SH-SY5Y (cell line): ENCODE results near the gene WDFY1.

Source experiments
- GATA2 ChIP-seq: IDR thresholded peaks from 2 replicates; pipeline ENCODE4 v1.6.1; 2011; ENCODE audit warnings: mild to moderate bottlenecking, low read depth, low read length
- GATA3 ChIP-seq: IDR thresholded peaks from 2 replicates; pipeline ENCODE4 v1.6.1; 2011; ENCODE audit warnings: low read depth, mild to moderate bottlenecking, low read length, moderate library complexity

GRCh38 chr2:223944703-223945531 lies at the start of gene WDFY1:
- TF ChIP-seq GATA3 = no peak
- TF ChIP-seq GATA2 = no peak
